GM12878 (cell line): Measurements from ENCODE around the gene ARID4B. TPM values are rescaled to one million over a fixed set of nuclear protein-coding genes. Genes with fewer than 3 reads are reported as not detected.

ENCODE experiments used
- ATAC-seq: fragments of 200-7000 bp; cut with Tn5 transposase; 3 replicates; pipeline ENCODE4 v1.9.1; 2020; ENCODE audit warnings: mild to moderate bottlenecking, moderate library complexity
- BruUV-seq: library from RNA; stranded (reverse); fragments of 400-500 nt; replicated peaks from 2 replicates; lab custom pipeline; 2021; lab: Mats Ljungman, UMichigan
- CTCF ChIA-PET: fragments of 300-600 bp; sonication (Branson Sonifier 250); formaldehyde crosslinking; extraction: SDS; loops from one replicate; lab custom pipeline; 2021; ENCODE audit warnings: inconsistent platforms; lab: Yijun Ruan, JAX
- POLR2A ChIA-PET: fragments of 350-600 bp; formaldehyde crosslinking; extraction: SDS; loops from one replicate; lab custom pipeline; 2021; ENCODE audit warnings: inconsistent platforms; lab: Charles Lee
- RAD21 ChIA-PET: fragments of 300-600 bp; sonication (Branson Sonifier 250); formaldehyde crosslinking; loops from one replicate; lab custom pipeline; 2023; ENCODE audit warnings: antibody characterized with exemption; ENCODE audit not compliant: unreplicated experiment; lab: Charles Lee
- SMC1A ChIA-PET: fragments of 300-600 bp; sonication (Branson Sonifier 250); formaldehyde crosslinking; loops from one replicate; lab custom pipeline; 2023; ENCODE audit not compliant: unreplicated experiment, uncharacterized antibody; lab: Charles Lee
- DNase-seq: peaks from one replicate; pipeline ENCODE4 v3.0.0-alpha.2; 2011; ENCODE audit warnings: low read depth, low spot score
- FAIRE-seq: peaks from 3 replicates; lab custom pipeline; 2011; peaks lifted over from hg19 to GRCh38; lab: Jason Lieb, UNC
- H2AFZ ChIP-seq: 2 replicates; pipeline ENCODE4 v1.6.0; 2011; ENCODE audit warnings: low read depth, low read length, control low read depth; ENCODE audit not compliant: control insufficient read depth
- H3K27ac ChIP-seq: 2 replicates; pipeline ENCODE4 v1.5.1; 2011; ENCODE audit warnings: control low read depth; ENCODE audit not compliant: control insufficient read depth, insufficient read depth
- H3K27me3 ChIP-seq, 2 experiments: replicated peaks in 1 of 2; 2 replicates each; pipeline versions ENCODE4 v1.6.0 to v1.6.1; 2011; ENCODE audit warnings: low read length in 1 of 2; ENCODE audit not compliant: control insufficient read depth in 2 of 2, insufficient read depth in 2 of 2
- H3K36me3 ChIP-seq, 2 experiments: 2 replicates each; pipeline ENCODE4 v1.5.1; 2011; ENCODE audit warnings: low read length in 1 of 2; ENCODE audit not compliant: control insufficient read depth in 2 of 2, insufficient read depth in 2 of 2
- H3K4me1 ChIP-seq: 2 replicates; pipeline ENCODE4 v1.6.1; 2011; ENCODE audit warnings: mild to moderate bottlenecking, low read length, moderate library complexity, mixed read lengths; ENCODE audit not compliant: control insufficient read depth, insufficient read depth
- H3K4me2 ChIP-seq: 2 replicates; pipeline ENCODE4 v1.6.0; 2011; ENCODE audit warnings: control low read depth; ENCODE audit not compliant: control insufficient read depth, insufficient read depth
- H3K4me3 ChIP-seq: fragments of 200-600 bp; sonication (generic); 2 replicates; pipeline ENCODE4 v1.5.1; 2016
- H3K79me2 ChIP-seq: 2 replicates; pipeline ENCODE4 v1.6.0; 2011; ENCODE audit warnings: low read length; ENCODE audit not compliant: control insufficient read depth, insufficient read depth
- H3K9ac ChIP-seq: 2 replicates; pipeline ENCODE4 v1.8.0; 2011; ENCODE audit warnings: low read length, control low read depth, mixed read lengths; ENCODE audit not compliant: control insufficient read depth, insufficient read depth
- H3K9me3 ChIP-seq: replicated peaks from 3 replicates; pipeline ENCODE4 v1.5.1; 2011; ENCODE audit warnings: mild to moderate bottlenecking, low read length; ENCODE audit not compliant: control insufficient read depth, insufficient read depth
- H4K20me1 ChIP-seq: 2 replicates; pipeline ENCODE4 v1.6.0; 2011; ENCODE audit not compliant: control insufficient read depth, insufficient read depth
- CEBPB ChIP-seq, 2 experiments: fragments of 150-350 bp in 1 of 2; IDR thresholded peaks; 2 replicates each; pipeline ENCODE4 v1.6.1; 2012 to 2014; ENCODE audit warnings: low read depth in 2 of 2, low read length in 2 of 2, borderline replicate concordance in 1 of 2, inconsistent platforms in 1 of 2
- CHD1 ChIP-seq: IDR thresholded peaks from 2 replicates; pipeline ENCODE4 v1.6.1; 2012; ENCODE audit warnings: low read depth, low read length, improper control_type of control experiment
- KDM1A ChIP-seq: fragments of 200-600 bp; sonication (generic); IDR thresholded peaks from 2 replicates; pipeline ENCODE4 v1.6.1; 2016; ENCODE audit warnings: borderline replicate concordance
- SRF ChIP-seq, 2 experiments: IDR thresholded peaks; 2 replicates each; pipeline ENCODE4 v1.6.1; 2011; ENCODE audit warnings: low read depth in 2 of 2, low read length in 2 of 2, mild to moderate bottlenecking in 1 of 2, moderate library complexity in 1 of 2
- ZNF217 ChIP-seq: fragments of 450-650 bp; IDR thresholded peaks from 2 replicates; pipeline ENCODE4 v1.6.1; 2017; ENCODE audit warnings: antibody characterized with exemption, mild to moderate bottlenecking
- WGBS: methylation state at CpG from one replicate; pipeline ENCODE4 v1.1.6; 2016; ENCODE audit warnings: low lambda C conversion rate; ENCODE audit not compliant: insufficient replicate concordance, insufficient coverage; ENCODE audit errors: missing lambda C conversion rate; 5-methylcytosine and 5-hydroxymethylcytosine counted together
- in situ Hi-C: fragments of 300-500 bp; cut with MboI; formaldehyde crosslinking; loops from 9 replicates; pipeline ENCODE4 v1.14.3; 2018; ENCODE audit warnings: mixed read lengths
- intact Hi-C: fragments of 100-400 bp; cut with micrococcal nuclease; formaldehyde crosslinking; loops from one replicate; pipeline ENCODE4 v1.14.2; 2022; ENCODE audit not compliant: unreplicated experiment
- polyA plus RNA-seq, 11 experiments: library from polyadenylated mRNA; depleted of rRNA in 4 of 11; unstranded in 6 of 11; stranded (reverse) in 5 of 11; fragments of >200 nt; fragmentation: Nextera tagmentation in 4 of 11; fragmentation: Illumina TruSeq in 1 of 11; extraction: Ambion mirVana in 4 of 11; extraction: Trizol in 1 of 11; gene quantifications; 1 replicate in 1 of 11; 2 replicates in 10 of 11; pipeline versions ENCODE4 v1.2.1 to v1.2.3, GENCODE V29; 2011 to 2016; ENCODE audit warnings: inconsistent platforms in 2 of 11, missing spikeins in 2 of 11, low read depth in 1 of 11
- total RNA-seq, 4 experiments: library from RNA; depleted of rRNA in 3 of 4; stranded (reverse); fragments of >200 nt in 3 of 4; fragmentation: Illumina TruSeq in 1 of 4; extraction: Trizol in 1 of 4; gene quantifications; 2 replicates each; pipeline versions ENCODE4 v1.2.1 to v1.2.3, GENCODE V29; 2013 to 2021
- TF ChIP-seq, protein P1 (sequence below): fragments of 450-650 bp; IDR thresholded peaks from 2 replicates; pipeline ENCODE4 v1.6.1; 2014; ENCODE audit warnings: mild to moderate bottlenecking
- TF ChIP-seq, protein P2 (sequence below): fragments of 450-650 bp; IDR thresholded peaks from 2 replicates; pipeline ENCODE4 v1.6.1; 2017; ENCODE audit warnings: mild to moderate bottlenecking, moderate library complexity
- TF ChIP-seq, protein P3 (sequence below): fragments of 450-650 bp; IDR thresholded peaks from 2 replicates; pipeline ENCODE4 v1.6.1; 2017; ENCODE audit warnings: mild to moderate bottlenecking, moderate library complexity
- TF ChIP-seq, protein P4 (sequence below): fragments of 450-650 bp; formaldehyde crosslinking; IDR thresholded peaks from 2 replicates; pipeline ENCODE4 v1.4.0; 2022; ENCODE audit warnings: mild to moderate bottlenecking, moderate library complexity

Gene ARID4B
- total and polyA plus RNA-seq, 10 of the 15 experiments (the other 5 are each of a cell fraction or from before 2014, with no cell fraction given) = 13.6 to 39.1 (median 28.0) TPM

DNA sequence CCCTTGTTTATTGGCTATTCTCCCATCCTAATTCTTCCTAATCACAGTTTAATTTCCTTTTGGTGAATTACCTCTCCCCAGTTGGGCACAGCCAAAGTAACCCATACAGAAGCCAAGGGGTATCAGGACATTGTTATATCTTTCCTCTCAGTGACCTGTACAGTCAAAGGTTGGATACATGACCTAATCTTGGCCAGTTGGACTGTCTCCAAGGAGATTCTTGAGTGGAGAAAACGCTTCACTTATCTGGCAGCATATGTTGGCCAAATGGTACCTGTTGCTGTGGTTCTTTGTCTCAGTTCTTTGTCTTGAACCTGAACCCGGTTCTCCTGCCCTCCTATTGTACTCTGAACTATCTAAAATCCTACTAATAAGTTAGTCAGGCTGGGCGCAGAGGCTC is 23.9 kb upstream of the ARID4B start (continued):
- TF ChIP-seq KDM1A (no peak), CHD1 (no peak)
- TF ChIP-seq, protein P1, sequence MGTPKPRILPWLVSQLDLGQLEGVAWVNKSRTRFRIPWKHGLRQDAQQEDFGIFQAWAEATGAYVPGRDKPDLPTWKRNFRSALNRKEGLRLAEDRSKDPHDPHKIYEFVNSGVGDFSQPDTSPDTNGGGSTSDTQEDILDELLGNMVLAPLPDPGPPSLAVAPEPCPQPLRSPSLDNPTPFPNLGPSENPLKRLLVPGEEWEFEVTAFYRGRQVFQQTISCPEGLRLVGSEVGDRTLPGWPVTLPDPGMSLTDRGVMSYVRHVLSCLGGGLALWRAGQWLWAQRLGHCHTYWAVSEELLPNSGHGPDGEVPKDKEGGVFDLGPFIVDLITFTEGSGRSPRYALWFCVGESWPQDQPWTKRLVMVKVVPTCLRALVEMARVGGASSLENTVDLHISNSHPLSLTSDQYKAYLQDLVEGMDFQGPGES = no peak

DNA sequence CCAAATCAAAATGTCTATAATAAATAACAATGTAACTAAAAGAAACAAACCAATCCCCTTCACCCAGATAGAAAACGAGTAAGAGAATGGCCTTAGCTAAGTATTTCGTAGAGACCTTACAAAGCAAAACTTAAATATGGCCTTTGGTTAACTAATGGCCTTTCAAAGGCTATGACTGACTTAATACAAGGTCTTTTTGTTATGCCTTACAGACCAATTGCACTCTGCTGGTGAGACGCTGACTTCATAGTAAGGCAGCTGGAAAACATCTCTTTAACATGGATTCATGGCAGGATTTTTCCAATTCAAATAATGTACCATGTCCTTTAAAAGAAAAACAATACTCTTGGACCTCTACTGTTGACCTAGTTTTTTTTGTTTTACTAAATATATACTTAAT is 23.5 kb upstream of the ARID4B start:
- Histone ChIP-seq H3K27me3 (no peaks in the 10 kb centered on the region), H3K9me3 (no peaks in the 10 kb centered on the region), H4K20me1 (no peaks in the 10 kb centered on the region), H3K4me2 (no peak overlapping the region), H3K4me3 (no peak overlapping the region), H3K9ac (no peak overlapping the region), H3K36me3 (no peaks in the 10 kb centered on the region), H3K4me1 (no peaks in the 10 kb centered on the region), H3K79me2 (no peaks in the 10 kb centered on the region), H3K27ac (no peak overlapping the region), H2AFZ (no peak overlapping the region)
- FAIRE-seq (no peak), ATAC-seq (no peak), DNase-seq (no peak)
- CTCF ChIA-PET = interaction anchor here (0.6 kb wide), 1 partner anchor 67 kb away, joined by 3 read pairs; no protein-coding TSS in a partner anchor
- intact Hi-C loops (no loop called here), in situ Hi-C loops (no loop called here)
- WGBS = 92% methylated on average over 3 of the region's 3 CpGs
- SMC1A ChIA-PET = no interaction called here
- BruUV-seq = no TSS peak
- POLR2A ChIA-PET = interaction anchor here (1.5 kb wide), 1 partner anchor 14 kb away, joined by 3 read pairs; no protein-coding TSS in a partner anchor
- RAD21 ChIA-PET = no interaction called here
- TF ChIP-seq ZNF217 = no peak
- TF ChIP-seq SRF (IDR thresholded peaks at IDR 0.05; ENCODE audit: low read depth in 2 of 2, low read length in 2 of 2) = no peak
- TF ChIP-seq, protein P2, sequence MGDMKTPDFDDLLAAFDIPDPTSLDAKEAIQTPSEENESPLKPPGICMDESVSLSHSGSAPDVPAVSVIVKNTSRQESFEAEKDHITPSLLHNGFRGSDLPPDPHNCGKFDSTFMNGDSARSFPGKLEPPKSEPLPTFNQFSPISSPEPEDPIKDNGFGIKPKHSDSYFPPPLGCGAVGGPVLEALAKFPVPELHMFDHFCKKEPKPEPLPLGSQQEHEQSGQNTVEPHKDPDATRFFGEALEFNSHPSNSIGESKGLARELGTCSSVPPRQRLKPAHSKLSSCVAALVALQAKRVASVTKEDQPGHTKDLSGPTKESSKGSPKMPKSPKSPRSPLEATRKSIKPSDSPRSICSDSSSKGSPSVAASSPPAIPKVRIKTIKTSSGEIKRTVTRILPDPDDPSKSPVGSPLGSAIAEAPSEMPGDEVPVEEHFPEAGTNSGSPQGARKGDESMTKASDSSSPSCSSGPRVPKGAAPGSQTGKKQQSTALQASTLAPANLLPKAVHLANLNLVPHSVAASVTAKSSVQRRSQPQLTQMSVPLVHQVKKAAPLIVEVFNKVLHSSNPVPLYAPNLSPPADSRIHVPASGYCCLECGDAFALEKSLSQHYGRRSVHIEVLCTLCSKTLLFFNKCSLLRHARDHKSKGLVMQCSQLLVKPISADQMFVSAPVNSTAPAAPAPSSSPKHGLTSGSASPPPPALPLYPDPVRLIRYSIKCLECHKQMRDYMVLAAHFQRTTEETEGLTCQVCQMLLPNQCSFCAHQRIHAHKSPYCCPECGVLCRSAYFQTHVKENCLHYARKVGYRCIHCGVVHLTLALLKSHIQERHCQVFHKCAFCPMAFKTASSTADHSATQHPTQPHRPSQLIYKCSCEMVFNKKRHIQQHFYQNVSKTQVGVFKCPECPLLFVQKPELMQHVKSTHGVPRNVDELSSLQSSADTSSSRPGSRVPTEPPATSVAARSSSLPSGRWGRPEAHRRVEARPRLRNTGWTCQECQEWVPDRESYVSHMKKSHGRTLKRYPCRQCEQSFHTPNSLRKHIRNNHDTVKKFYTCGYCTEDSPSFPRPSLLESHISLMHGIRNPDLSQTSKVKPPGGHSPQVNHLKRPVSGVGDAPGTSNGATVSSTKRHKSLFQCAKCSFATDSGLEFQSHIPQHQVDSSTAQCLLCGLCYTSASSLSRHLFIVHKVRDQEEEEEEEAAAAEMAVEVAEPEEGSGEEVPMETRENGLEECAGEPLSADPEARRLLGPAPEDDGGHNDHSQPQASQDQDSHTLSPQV = no peak
- TF ChIP-seq, protein P3, sequence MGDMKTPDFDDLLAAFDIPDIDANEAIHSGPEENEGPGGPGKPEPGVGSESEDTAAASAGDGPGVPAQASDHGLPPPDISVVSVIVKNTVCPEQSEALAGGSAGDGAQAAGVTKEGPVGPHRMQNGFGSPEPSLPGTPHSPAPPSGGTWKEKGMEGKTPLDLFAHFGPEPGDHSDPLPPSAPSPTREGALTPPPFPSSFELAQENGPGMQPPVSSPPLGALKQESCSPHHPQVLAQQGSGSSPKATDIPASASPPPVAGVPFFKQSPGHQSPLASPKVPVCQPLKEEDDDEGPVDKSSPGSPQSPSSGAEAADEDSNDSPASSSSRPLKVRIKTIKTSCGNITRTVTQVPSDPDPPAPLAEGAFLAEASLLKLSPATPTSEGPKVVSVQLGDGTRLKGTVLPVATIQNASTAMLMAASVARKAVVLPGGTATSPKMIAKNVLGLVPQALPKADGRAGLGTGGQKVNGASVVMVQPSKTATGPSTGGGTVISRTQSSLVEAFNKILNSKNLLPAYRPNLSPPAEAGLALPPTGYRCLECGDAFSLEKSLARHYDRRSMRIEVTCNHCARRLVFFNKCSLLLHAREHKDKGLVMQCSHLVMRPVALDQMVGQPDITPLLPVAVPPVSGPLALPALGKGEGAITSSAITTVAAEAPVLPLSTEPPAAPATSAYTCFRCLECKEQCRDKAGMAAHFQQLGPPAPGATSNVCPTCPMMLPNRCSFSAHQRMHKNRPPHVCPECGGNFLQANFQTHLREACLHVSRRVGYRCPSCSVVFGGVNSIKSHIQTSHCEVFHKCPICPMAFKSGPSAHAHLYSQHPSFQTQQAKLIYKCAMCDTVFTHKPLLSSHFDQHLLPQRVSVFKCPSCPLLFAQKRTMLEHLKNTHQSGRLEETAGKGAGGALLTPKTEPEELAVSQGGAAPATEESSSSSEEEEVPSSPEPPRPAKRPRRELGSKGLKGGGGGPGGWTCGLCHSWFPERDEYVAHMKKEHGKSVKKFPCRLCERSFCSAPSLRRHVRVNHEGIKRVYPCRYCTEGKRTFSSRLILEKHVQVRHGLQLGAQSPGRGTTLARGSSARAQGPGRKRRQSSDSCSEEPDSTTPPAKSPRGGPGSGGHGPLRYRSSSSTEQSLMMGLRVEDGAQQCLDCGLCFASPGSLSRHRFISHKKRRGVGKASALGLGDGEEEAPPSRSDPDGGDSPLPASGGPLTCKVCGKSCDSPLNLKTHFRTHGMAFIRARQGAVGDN = no peak
- TF ChIP-seq, protein P4, sequence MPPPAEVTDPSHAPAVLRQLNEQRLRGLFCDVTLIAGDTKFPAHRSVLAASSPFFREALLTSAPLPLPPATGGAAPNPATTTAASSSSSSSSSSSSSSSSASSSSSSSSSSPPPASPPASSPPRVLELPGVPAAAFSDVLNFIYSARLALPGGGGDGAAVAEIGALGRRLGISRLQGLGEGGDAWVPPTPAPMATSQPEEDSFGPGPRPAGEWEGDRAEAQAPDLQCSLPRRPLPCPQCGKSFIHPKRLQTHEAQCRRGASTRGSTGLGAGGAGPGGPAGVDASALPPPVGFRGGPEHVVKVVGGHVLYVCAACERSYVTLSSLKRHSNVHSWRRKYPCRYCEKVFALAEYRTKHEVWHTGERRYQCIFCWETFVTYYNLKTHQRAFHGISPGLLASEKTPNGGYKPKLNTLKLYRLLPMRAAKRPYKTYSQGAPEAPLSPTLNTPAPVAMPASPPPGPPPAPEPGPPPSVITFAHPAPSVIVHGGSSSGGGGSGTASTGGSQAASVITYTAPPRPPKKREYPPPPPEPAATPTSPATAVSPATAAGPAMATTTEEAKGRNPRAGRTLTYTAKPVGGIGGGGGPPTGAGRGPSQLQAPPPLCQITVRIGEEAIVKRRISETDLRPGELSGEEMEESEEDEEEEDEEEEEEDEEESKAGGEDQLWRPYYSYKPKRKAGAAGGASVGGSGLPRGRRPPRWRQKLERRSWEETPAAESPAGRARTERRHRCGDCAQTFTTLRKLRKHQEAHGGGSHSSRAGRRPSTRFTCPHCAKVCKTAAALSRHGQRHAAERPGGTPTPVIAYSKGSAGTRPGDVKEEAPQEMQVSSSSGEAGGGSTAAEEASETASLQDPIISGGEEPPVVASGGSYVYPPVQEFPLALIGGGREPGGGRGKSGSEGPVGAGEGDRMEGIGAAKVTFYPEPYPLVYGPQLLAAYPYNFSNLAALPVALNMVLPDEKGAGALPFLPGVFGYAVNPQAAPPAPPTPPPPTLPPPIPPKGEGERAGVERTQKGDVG (CRISPR knock-in tag) = no peak
- no peak for TF ChIP-seq CEBPB (IDR thresholded peaks at IDR 0.05; ENCODE audit: borderline replicate concordance in 1 of 2, low read depth in 2 of 2, low read length in 2 of 2)
